Dendritic cell treated with granulocyte-macrophage colony-stimulating factor and Interleukin-4, amounts not matched to agents 40 ng/mL and 50 ng/mL, for 4 days (primary cell): Measurements from ENCODE around the gene TK2.
"Not testable (repeated sequence)": the region's sequence is repeated elsewhere in the genome, so short reads cannot be mapped to it uniquely, and the experiment has no call there.

Experiments used
- H3K27ac Mint-ChIP-seq: one replicate; pipeline ENCODE4 v1.8.0; 2022; ENCODE audit warnings: mild to moderate bottlenecking, mixed read lengths
- H3K27me3 Mint-ChIP-seq: one replicate; pipeline ENCODE4 v1.8.0; 2022; ENCODE audit warnings: mild to moderate bottlenecking, mixed read lengths
- H3K36me3 Mint-ChIP-seq: one replicate; pipeline ENCODE4 v1.8.0; 2022; ENCODE audit warnings: low read depth, mixed read lengths
- H3K4me1 Mint-ChIP-seq: one replicate; pipeline ENCODE4 v1.8.0; 2022; ENCODE audit warnings: low read depth, mixed read lengths
- H3K4me3 Mint-ChIP-seq: one replicate; pipeline ENCODE4 v1.8.0; 2022; ENCODE audit warnings: mild to moderate bottlenecking, moderate library complexity, mixed read lengths
- H3K9me3 Mint-ChIP-seq: one replicate; pipeline ENCODE4 v1.8.0; 2022; ENCODE audit warnings: mixed read lengths
- intact Hi-C: fragments of 100-400 bp; cut with micrococcal nuclease; formaldehyde crosslinking; loops from one replicate; pipeline ENCODE4 v1.15.0; 2022

The TK2 gene

DNA sequence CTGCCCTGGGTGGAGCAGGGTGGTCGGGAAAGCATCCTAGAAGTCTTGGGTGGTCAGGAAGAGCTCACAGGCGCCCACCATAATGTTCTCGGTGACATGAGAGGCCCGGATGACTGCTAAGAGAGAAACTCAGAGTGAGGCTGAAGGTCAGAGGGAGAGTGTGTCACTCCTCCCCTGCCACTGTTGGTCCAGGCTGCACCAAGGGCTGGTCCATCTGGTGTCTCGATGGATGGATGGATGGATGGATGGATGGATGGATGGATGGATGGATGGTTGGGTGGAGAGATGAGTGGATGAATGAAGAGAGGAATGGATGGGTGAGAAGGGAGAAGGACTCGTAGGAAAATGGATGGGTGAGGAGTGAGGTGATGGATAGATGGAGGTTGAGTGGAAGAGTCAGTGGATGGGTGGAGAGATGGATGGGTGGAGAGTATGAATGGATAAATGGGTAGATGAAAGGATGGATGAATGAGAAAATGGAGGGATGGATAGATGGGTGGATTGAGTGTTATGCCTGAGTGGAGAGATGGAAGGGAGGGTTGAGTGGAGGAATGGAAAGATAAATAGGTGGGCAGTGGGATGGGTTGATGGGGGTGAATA, 79.9 kb downstream of the TK2 start:
- H3K27me3 Mint-ChIP-seq: peaks cover 38% of the 10 kb centered on the region
- H3K4me3 Mint-ChIP-seq: no peak overlapping the region
- no peak overlapping the region for H3K27ac Mint-ChIP-seq
- H3K9me3 Mint-ChIP-seq: no peaks in the 10 kb centered on the region
- H3K36me3 Mint-ChIP-seq: no peaks in the 10 kb centered on the region
- intact Hi-C loops: no loop called here
- peaks cover 7% of the 10 kb centered on the region for H3K4me1 Mint-ChIP-seq

DNA sequence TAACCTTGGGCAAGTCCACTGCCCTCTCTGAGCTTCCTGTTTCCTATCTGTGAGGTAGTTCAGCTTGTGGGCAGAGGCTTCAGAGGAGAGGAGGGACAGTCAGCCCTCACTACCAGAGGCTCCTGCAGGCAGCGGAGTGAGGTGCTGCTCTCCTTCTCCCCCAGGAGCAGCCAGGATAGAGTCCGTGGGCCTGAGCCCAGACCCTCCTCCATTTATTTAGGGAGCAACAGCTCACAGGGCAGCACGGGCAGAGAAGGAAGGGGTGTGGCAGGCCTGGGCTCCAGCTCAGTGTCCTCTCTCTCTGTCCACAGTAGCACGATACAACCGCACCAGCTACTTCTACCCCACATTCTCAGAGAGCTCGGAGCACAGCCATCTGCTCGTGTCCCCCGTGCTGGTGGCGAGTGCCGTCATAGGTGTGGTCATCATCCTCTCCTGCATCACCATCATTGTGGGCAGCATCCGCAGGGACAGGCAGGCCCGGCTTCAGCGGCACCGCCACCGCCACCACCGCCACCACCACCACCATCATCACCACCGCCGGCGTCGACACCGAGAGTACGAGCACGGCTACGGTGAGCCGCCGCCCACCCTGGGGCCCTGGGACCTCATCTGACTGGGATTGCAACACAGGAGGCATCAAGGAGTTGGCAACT, 80.5 kb downstream of the TK2 start:
- Mint-ChIP-seq H3K36me3 (no peaks in the 10 kb centered on the region), H3K4me3 (no peak overlapping the region), H3K27ac (no peak overlapping the region), H3K9me3 (no peaks in the 10 kb centered on the region), H3K27me3 (peaks cover 32% of the 10 kb centered on the region), H3K4me1 (peaks cover under 1% of the 10 kb centered on the region)
- intact Hi-C loops: no loop called here

DNA sequence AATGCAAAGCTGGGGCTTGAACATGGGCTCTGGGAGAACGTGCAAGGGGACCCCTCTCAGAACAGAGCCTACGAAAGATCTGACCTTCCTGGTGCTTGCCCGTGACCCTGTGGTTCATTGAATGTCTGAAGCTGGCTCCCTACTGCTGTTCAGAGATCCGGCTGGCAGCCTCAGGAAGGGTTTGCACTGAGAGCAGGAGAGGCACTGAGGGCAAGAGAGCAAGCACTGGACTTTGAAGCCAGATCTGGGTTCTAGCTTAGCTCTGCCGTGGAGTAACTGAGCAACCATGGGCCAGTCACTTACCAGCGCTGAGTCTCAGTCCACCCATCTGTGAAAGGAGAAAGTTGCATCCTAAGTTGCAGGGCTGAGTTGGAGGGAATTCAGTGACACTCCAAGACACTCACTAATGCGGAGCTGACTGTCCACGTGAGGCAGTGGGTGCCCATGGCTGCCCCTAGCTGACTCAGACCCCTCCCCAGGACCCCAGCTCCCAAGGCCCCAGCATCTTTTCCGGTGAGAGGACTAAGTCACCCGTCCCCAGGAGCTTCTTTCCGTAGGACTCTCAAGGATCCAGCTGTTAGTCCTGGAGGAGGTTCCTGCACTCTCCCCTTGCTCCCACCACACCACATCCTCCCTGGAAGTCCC, 81.5 kb downstream of the TK2 start:
- Mint-ChIP-seq H3K9me3 (no peaks in the 10 kb centered on the region), H3K4me3 (no peak overlapping the region), H3K4me1 (no peaks in the 10 kb centered on the region), H3K36me3 (no peaks in the 10 kb centered on the region), H3K27ac (no peak overlapping the region), H3K27me3 (peaks cover 38% of the 10 kb centered on the region)
- intact Hi-C loops: no loop called here

DNA sequence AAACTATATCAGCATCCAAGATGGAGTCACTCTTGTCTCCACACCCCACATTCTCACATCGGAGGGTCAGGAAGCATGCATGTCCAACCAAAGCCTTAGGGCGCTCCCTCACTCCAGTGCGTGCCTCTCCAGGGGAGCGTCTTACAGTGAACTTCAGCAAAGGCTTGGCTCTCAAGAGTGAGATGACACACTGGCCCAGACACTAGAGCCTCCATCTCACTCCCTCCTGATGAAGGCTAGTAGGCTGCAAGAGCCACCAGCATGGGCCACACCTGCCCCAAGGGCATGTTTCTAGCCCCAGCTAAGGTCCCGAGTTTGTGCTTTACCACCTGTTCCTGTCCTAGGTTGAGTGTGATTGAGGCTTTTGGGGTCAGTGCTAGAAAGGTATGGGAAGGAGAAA, 82.3 kb downstream of the TK2 start:
- Mint-ChIP-seq H3K27ac (no peak overlapping the region), H3K4me1 (no peaks in the 10 kb centered on the region), H3K9me3 (no peaks in the 10 kb centered on the region), H3K36me3 (no peaks in the 10 kb centered on the region), H3K4me3 (no peak overlapping the region), H3K27me3 (peaks cover 44% of the 10 kb centered on the region)
- intact Hi-C loops: no loop called here

DNA sequence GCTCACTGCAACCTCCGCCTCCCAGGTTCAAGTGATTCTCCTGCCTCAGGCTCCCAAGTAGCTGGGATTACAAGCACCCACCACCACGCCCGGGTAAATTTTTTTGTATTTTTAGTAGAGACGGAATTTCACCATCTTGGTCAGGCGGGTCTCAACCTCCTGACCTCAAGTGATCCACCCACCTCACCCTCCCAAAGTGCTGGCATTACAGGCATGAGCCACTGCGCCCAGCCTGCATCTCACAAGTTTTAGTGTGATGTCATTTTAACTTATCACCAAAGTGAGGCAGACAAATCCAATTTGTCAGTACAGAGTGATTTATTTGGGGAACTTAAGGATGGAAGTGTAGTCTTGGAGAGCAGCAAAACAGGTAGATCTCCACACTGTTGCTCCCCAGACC, 83.3 kb downstream of the TK2 start:
- H3K36me3 Mint-ChIP-seq, H3K4me3 Mint-ChIP-seq, H3K4me1 Mint-ChIP-seq, H3K9me3 Mint-ChIP-seq, H3K27ac Mint-ChIP-seq, intact Hi-C loops: not testable (repeated sequence)
- peaks cover 46% of the 10 kb centered on the region for H3K27me3 Mint-ChIP-seq

DNA sequence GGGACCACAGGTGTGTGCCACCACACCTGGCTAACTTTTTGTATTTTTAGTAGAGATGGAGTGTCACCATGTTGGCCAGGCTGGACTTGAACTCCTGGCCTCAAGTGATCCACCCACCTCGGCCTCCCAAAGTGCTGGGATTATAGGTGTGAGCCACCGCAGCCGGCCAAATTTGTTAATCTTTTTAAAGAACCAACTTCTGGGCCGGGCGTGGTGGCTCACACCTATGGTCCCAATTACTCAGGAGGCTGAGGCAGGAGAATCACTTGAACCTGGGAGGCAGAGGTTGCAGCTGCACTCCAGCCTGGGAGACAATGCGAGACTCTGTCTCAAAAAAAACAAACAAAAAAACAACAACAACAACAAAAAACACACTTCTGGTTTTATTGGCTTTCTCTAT, 84.0 kb downstream of the TK2 start:
- intact Hi-C loops, H3K4me3 Mint-ChIP-seq, H3K9me3 Mint-ChIP-seq, H3K36me3 Mint-ChIP-seq, H3K27ac Mint-ChIP-seq, H3K4me1 Mint-ChIP-seq: not testable (repeated sequence)
- peaks cover 47% of the 10 kb centered on the region for H3K27me3 Mint-ChIP-seq

DNA sequence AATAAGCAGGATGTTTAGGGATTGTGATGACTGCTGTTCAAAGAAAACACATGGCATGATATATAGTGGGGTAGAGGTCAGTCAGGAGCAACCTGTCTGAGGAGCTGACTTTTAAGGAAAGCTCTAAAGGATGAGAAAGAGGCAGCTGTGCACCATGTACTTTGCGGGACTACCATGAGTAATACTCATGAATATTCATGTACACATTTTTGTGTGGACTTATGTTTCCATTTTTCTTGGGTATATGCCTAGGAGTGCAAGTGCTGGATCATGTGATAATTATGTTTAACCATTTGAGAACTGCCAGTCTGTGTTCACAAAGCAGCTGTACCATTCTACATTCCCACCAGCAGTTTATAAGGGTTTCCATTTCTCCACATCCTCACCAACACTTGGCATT, 87.0 kb downstream of the TK2 start:
- no peaks in the 10 kb centered on the region for H3K9me3 Mint-ChIP-seq
- no peaks in the 10 kb centered on the region for H3K36me3 Mint-ChIP-seq
- no peak overlapping the region for H3K27ac Mint-ChIP-seq
- intact Hi-C loops: no loop called here
- no peak overlapping the region for H3K4me3 Mint-ChIP-seq
- H3K27me3 Mint-ChIP-seq: peaks cover 56% of the 10 kb centered on the region
- H3K4me1 Mint-ChIP-seq: no peaks in the 10 kb centered on the region

DNA sequence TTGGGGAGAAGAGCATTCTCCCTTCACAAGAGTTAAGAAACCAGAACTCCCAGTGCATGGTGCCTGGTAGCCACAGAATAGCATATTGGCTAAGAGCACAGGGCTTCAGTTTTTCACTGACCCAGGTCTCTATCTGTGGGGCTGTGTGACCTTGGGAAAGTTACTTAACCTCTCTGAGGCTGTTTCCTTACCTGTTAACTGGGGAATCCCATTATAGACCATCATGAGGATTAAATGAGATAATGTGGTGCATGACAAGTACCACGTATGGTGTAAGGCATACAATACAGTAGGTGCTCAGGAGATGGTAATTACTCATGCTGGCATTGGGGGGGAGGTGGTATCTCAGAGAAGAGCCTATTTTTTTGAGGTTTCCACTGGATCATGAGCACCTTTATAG, 89.2 kb downstream of the TK2 start:
- Mint-ChIP-seq H3K27ac (no peak overlapping the region), H3K4me3 (no peak overlapping the region), H3K4me1 (no peaks in the 10 kb centered on the region), H3K27me3 (peaks cover 59% of the 10 kb centered on the region), H3K36me3 (no peaks in the 10 kb centered on the region), H3K9me3 (no peaks in the 10 kb centered on the region)
- intact Hi-C loops: no loop called here

DNA sequence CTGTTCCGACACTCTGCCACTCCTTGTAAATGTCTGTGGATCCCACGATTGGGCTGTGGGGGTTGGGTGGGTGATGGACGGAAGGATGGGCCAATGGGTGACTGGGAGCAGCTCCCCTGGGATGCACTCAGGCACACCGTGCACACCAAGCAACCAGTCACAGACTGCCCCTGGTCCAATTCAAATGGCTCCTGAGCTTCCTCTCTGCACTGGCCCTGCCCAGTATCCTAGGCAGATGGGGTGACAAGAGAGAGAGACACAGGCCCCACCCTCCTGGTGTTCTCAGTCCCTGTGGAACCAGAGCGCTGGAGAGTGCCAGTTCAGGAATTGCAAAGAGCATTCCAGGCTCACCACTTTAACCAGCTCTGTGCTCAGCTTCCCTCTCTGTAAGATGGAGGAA, 90.0 kb downstream of the TK2 start:
- Mint-ChIP-seq H3K27me3 (peaks cover 59% of the 10 kb centered on the region), H3K9me3 (no peaks in the 10 kb centered on the region), H3K4me1 (no peaks in the 10 kb centered on the region), H3K36me3 (no peaks in the 10 kb centered on the region), H3K27ac (no peak overlapping the region), H3K4me3 (no peak overlapping the region)
- intact Hi-C loops: no loop called here

DNA sequence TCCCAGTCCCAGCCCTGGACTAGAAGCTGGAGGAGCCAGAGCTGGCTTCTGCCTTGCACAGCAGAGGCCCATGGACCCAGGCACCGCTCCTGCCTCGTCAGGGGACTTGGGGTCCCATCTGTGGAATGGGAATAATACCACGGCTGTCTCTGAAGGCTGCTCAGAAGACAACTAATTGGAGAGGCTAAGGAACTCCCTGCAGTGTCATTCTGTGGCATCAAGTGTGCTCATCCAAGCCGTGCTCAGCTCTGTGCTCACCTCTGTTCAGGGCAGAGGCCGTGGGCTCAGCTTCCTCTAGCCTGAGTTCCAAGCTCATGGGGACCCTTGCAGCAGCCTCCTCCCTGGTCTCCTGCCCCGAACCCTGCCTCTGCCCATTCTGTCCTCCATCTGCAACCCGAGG, 91.1 kb downstream of the TK2 start:
- H3K27me3 Mint-ChIP-seq: peaks cover 57% of the 10 kb centered on the region
- H3K4me1 Mint-ChIP-seq: no peaks in the 10 kb centered on the region
- no peak overlapping the region for H3K27ac Mint-ChIP-seq
- intact Hi-C loops: no loop called here
- H3K4me3 Mint-ChIP-seq: no peak overlapping the region
- H3K9me3 Mint-ChIP-seq: no peaks in the 10 kb centered on the region
- H3K36me3 Mint-ChIP-seq: no peaks in the 10 kb centered on the region

DNA sequence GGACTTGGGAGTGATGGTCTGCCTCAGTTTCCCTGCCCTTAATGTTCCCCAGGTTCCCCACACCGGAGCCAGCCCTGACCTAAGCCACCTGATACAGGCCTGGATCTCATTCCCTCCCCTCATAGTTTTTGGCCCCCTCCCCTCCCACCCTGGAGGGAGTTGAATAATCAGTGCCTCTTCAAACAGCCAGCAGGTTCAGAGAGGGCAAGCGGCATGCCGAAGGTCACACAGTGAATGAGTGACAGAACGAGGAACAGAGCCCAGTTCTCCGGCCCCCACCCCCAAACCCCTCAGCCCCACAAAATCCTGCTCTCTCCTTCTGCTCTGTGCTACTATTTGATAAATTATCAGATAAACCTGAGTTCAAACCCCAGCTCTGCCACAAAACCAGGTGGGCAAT, 91.6 kb downstream of the TK2 start:
- Mint-ChIP-seq H3K27me3 (peaks cover 51% of the 10 kb centered on the region), H3K4me3 (no peak overlapping the region), H3K27ac (no peak overlapping the region), H3K4me1 (no peaks in the 10 kb centered on the region), H3K36me3 (no peaks in the 10 kb centered on the region), H3K9me3 (no peaks in the 10 kb centered on the region)
- intact Hi-C loops: no loop called here
